SW 1271 (cell line): Measurements from ENCODE around the gene WNT9B.

ENCODE experiments used
- DNase-seq, 2 experiments: peaks; one replicate each; lab custom pipeline; 2025; lab: John Stamatoyannopoulos, UW

WNT9B gene

GRCh38 chr17:46854515-46854914, 3.1 kb downstream of the WNT9B start:
- DNase-seq = no peak

- DNase-seq = no peak
Observed at GRCh38 chr17:46854948-46855347, 3.6 kb downstream of the WNT9B start.

- DNase-seq = no peak
Observed at GRCh38 chr17:46857600-46857999, 6.2 kb downstream of the WNT9B start.

- DNase-seq = no peak
Observed at GRCh38 chr17:46859996-46860395, 8.6 kb downstream of the WNT9B start.

GRCh38 chr17:46862949-46863348, 11.6 kb downstream of the WNT9B start:
- no peak for DNase-seq

GRCh38 chr17:46863383-46864121, 12.2 kb downstream of the WNT9B start:
- no peak for DNase-seq

GRCh38 chr17:46865100-46865499, 13.7 kb downstream of the WNT9B start:
- DNase-seq = no peak

- no peak for DNase-seq
Observed at GRCh38 chr17:46866325-46866724, 14.9 kb downstream of the WNT9B start.

GRCh38 chr17:46866747-46867146, 15.4 kb downstream of the WNT9B start:
- DNase-seq = no peak

- DNase-seq = no peak
Observed at GRCh38 chr17:46868689-46869187, 17.4 kb downstream of the WNT9B start.

- no peak for DNase-seq
Observed at GRCh38 chr17:46869296-46869695, 17.9 kb downstream of the WNT9B start.

- no peak for DNase-seq
Observed at GRCh38 chr17:46869975-46870803, 18.8 kb downstream of the WNT9B start.

GRCh38 chr17:46872421-46872820, 21.0 kb downstream of the WNT9B start:
- no peak for DNase-seq

- DNase-seq = no peak
Observed at GRCh38 chr17:46873941-46874645, 22.7 kb downstream of the WNT9B start.

- DNase-seq = no peak
Observed at GRCh38 chr17:46874906-46875305, 23.5 kb downstream of the WNT9B start.

- DNase-seq = no peak
Observed at GRCh38 chr17:46875849-46876352, 24.5 kb downstream of the WNT9B start.

GRCh38 chr17:46876353-46876887, 25.0 kb downstream of the WNT9B start:
- DNase-seq = no peak

- DNase-seq = no peak
Observed at GRCh38 chr17:46876926-46877325, 25.5 kb downstream of the WNT9B start.

- DNase-seq = no peak
Observed at GRCh38 chr17:46877466-46877865, 26.1 kb downstream of the WNT9B start.

GRCh38 chr17:46878055-46878454, 26.7 kb downstream of the WNT9B start:
- no peak for DNase-seq

- no peak for DNase-seq
Observed at GRCh38 chr17:46879101-46879500, 27.7 kb downstream of the WNT9B start.

GRCh38 chr17:46881015-46881414, 29.6 kb downstream of the WNT9B start:
- no peak for DNase-seq
